Liver (tissue), 9 donors: ENCODE data around the gene RERE. TPM values are rescaled to one million over a fixed set of nuclear protein-coding genes. Genes with fewer than 3 reads are reported as not detected.

ENCODE experiments used
- DNase-seq: peaks from one replicate; pipeline ENCODE4 v3.0.0-alpha.2; 2017; ENCODE audit warnings: low spot score
- H3K27ac ChIP-seq, 2 donors: one replicate each; pipeline ENCODE4 v1.7.0; 2013; ENCODE audit warnings: inconsistent platforms in 2 of 2, low read length in 2 of 2, control low read depth in 1 of 2, low read depth in 1 of 2, mild to moderate bottlenecking in 1 of 2
- H3K27me3 ChIP-seq, 4 donors: one replicate each; pipeline versions ENCODE4 v1.6.1 to v1.7.0; 2013; ENCODE audit warnings: low read length in 3 of 4, inconsistent platforms in 1 of 4, mild to moderate bottlenecking in 1 of 4, moderate library complexity in 1 of 4; ENCODE audit not compliant: control insufficient read depth in 4 of 4, insufficient read depth in 4 of 4
- H3K36me3 ChIP-seq, 4 donors: one replicate each; pipeline versions ENCODE4 v1.6.1 to v1.7.0; 2013; ENCODE audit warnings: low read length in 3 of 4, mild to moderate bottlenecking in 3 of 4, low read depth in 1 of 4, moderate library complexity in 1 of 4; ENCODE audit not compliant: control insufficient read depth in 4 of 4, insufficient read depth in 3 of 4
- H3K4me1 ChIP-seq, 4 donors: one replicate each; pipeline versions ENCODE4 v1.6.1 to v1.7.0; 2013; ENCODE audit warnings: low read length in 3 of 4, mild to moderate bottlenecking in 3 of 4, moderate library complexity in 1 of 4; ENCODE audit not compliant: control insufficient read depth in 4 of 4, insufficient read depth in 4 of 4
- H3K4me3 ChIP-seq, 3 donors: one replicate each; pipeline versions ENCODE4 v1.6.1 to v1.7.0; 2013; ENCODE audit warnings: low read length in 3 of 3, control low read depth in 1 of 3, low read depth in 1 of 3, mild to moderate bottlenecking in 1 of 3
- H3K9ac ChIP-seq, 2 donors: one replicate each; pipeline ENCODE4 v1.7.0; 2013; ENCODE audit warnings: low read length in 2 of 2, mild to moderate bottlenecking in 2 of 2, moderate library complexity in 2 of 2, control low read depth in 1 of 2, low read depth in 1 of 2
- H3K9me3 ChIP-seq, 4 donors: one replicate each; pipeline versions ENCODE4 v1.6.1 to v1.7.0; 2013; ENCODE audit warnings: low read length in 3 of 4; ENCODE audit not compliant: control insufficient read depth in 4 of 4
- EGR1 ChIP-seq, 2 donors: IDR thresholded peaks; 2 replicates each; pipeline ENCODE4 v1.6.1; 2016 to 2018; ENCODE audit warnings: antibody characterized with exemption in 2 of 2, low read depth in 2 of 2
- FOXA1 ChIP-seq: IDR thresholded peaks from 2 replicates; pipeline ENCODE4 v1.6.1; 2016; ENCODE audit warnings: antibody characterized with exemption
- FOXA2 ChIP-seq: IDR thresholded peaks from 2 replicates; pipeline ENCODE4 v1.6.1; 2016; ENCODE audit warnings: antibody characterized with exemption
- GABPA ChIP-seq, 2 donors: IDR thresholded peaks in 1 of 2; conservative IDR thresholded peaks in 1 of 2; 2 replicates each; pipeline ENCODE4 v1.6.1; 2016; ENCODE audit warnings: antibody characterized with exemption in 2 of 2, mild to moderate bottlenecking in 1 of 2, moderate library complexity in 1 of 2
- NR2F2 ChIP-seq: IDR thresholded peaks from 2 replicates; pipeline ENCODE4 v1.6.1; 2016; ENCODE audit warnings: antibody characterized with exemption
- RAD21 ChIP-seq, 2 donors: IDR thresholded peaks; 2 replicates each; pipeline ENCODE4 v1.6.1; 2016; ENCODE audit warnings: antibody characterized with exemption in 2 of 2, mild to moderate bottlenecking in 2 of 2
- TAF1 ChIP-seq: conservative IDR thresholded peaks from 2 replicates; pipeline ENCODE4 v1.6.1; 2016; ENCODE audit warnings: antibody characterized with exemption, mild to moderate bottlenecking
- YY1 ChIP-seq: IDR thresholded peaks from 2 replicates; pipeline ENCODE4 v1.6.1; 2016; ENCODE audit warnings: antibody characterized with exemption, mild to moderate bottlenecking
- WGBS: extraction: QIAGEN DNeasy Blood & Tissue Kit; methylation state at CpG from one replicate; pipeline ENCODE4 v1.1.7; 2013; 5-methylcytosine and 5-hydroxymethylcytosine counted together
- polyA plus RNA-seq, 2 donors: library from polyadenylated mRNA; stranded (reverse) in 1 of 2; unstranded in 1 of 2; fragments of 200-250 nt in 1 of 2; fragments of >200 nt in 1 of 2; fragmentation: Nextera tagmentation in 1 of 2; extraction: Ambion mirVana in 1 of 2; gene quantifications; one replicate each; pipeline versions ENCODE4 v1.2.1 to v1.2.3, GENCODE V29; 2013 to 2015
- total RNA-seq, 2 donors: library from RNA; depleted of rRNA; stranded (reverse); fragments of >200 nt; gene quantifications; one replicate each; pipeline ENCODE4 v1.2.3, GENCODE V29; 2014
- TF ChIP-seq, protein P1 (sequence below): IDR thresholded peaks from 2 replicates; pipeline ENCODE4 v1.6.1; 2016; ENCODE audit warnings: antibody characterized with exemption
- TF ChIP-seq, protein P2 (sequence below): IDR thresholded peaks from 2 replicates; pipeline ENCODE4 v1.6.1; 2016; ENCODE audit warnings: antibody characterized with exemption
- TF ChIP-seq, protein P3 (sequence below): fragments of 150-350 bp; IDR thresholded peaks from 2 replicates; pipeline ENCODE4 v1.5.1; 2017; ENCODE audit warnings: improper control_type of control experiment, low read depth, low read length; ENCODE audit not compliant: missing input control
- donor health status: healthy.
- donor health status: healthy.
- donor health status: healthy.
- donor health status: healthy.
- donor health status: healthy.

The RERE gene
- total and polyA plus RNA-seq, 4 donors, result 9.8 to 49.1 (median 24.8) TPM

GRCh38 chr1:8390707-8391106 is 426.7 kb downstream of the RERE start:
- Histone ChIP-seq H3K27ac (no peak overlapping the region), H3K4me1 (peaks cover 0 to 10% (median 7%) of the 10 kb centered on the region in 4 donors)
- DNase-seq, result no peak

GRCh38 chr1:8389958-8390535 is 427.4 kb downstream of the RERE start:
- Histone ChIP-seq H3K27me3 (no peaks in the 10 kb centered on the region), H3K4me1 (peaks cover 0 to 13% (median 6%) of the 10 kb centered on the region in 4 donors), H3K9ac (no peak overlapping the region), H3K36me3 (peaks cover 2 to 16% (median 10%) of the 10 kb centered on the region in 4 donors), H3K27ac (no peak overlapping the region), H3K4me3 (no peak overlapping the region), H3K9me3 (no peaks in the 10 kb centered on the region)
- 92% methylated on average over 7 of the region's 7 CpGs for WGBS
- TF ChIP-seq FOXA2, result no peak
- no peak for TF ChIP-seq FOXA1
- TF ChIP-seq, protein P1, sequence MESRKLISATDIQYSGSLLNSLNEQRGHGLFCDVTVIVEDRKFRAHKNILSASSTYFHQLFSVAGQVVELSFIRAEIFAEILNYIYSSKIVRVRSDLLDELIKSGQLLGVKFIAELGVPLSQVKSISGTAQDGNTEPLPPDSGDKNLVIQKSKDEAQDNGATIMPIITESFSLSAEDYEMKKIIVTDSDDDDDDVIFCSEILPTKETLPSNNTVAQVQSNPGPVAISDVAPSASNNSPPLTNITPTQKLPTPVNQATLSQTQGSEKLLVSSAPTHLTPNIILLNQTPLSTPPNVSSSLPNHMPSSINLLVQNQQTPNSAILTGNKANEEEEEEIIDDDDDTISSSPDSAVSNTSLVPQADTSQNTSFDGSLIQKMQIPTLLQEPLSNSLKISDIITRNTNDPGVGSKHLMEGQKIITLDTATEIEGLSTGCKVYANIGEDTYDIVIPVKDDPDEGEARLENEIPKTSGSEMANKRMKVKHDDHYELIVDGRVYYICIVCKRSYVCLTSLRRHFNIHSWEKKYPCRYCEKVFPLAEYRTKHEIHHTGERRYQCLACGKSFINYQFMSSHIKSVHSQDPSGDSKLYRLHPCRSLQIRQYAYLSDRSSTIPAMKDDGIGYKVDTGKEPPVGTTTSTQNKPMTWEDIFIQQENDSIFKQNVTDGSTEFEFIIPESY, result no peak
- no peak for TF ChIP-seq YY1
- no peak for DNase-seq

More at GRCh38 chr1:8390707-8391106, 426.7 kb downstream of the RERE start:
- Histone ChIP-seq H3K36me3 (peaks cover 2 to 16% (median 10%) of the 10 kb centered on the region in 4 donors), H3K27me3 (no peaks in the 10 kb centered on the region), H3K9me3 (no peaks in the 10 kb centered on the region), H3K9ac (no peak overlapping the region), H3K4me3 (no peak overlapping the region)
- WGBS, result 88% methylated on average over 4 of the region's 4 CpGs
- TF ChIP-seq YY1 (no peak), FOXA2 (no peak), TAF1 (no peak), RAD21 (IDR thresholded peaks at IDR 0.05) (no peak), FOXA1 (no peak), GABPA (IDR thresholded peaks at IDR 0.05 in 1 of 2, conservative IDR thresholded peaks at IDR 0.05 in 1 of 2) (no peak), EGR1 (IDR thresholded peaks at IDR 0.05; ENCODE audit: low read depth in 2 of 2) (no peak), NR2F2 (no peak)
- TF ChIP-seq, protein P1, result no peak
- TF ChIP-seq, protein P2, sequence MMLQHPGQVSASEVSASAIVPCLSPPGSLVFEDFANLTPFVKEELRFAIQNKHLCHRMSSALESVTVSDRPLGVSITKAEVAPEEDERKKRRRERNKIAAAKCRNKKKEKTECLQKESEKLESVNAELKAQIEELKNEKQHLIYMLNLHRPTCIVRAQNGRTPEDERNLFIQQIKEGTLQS, result no peak
- TF ChIP-seq, protein P3, sequence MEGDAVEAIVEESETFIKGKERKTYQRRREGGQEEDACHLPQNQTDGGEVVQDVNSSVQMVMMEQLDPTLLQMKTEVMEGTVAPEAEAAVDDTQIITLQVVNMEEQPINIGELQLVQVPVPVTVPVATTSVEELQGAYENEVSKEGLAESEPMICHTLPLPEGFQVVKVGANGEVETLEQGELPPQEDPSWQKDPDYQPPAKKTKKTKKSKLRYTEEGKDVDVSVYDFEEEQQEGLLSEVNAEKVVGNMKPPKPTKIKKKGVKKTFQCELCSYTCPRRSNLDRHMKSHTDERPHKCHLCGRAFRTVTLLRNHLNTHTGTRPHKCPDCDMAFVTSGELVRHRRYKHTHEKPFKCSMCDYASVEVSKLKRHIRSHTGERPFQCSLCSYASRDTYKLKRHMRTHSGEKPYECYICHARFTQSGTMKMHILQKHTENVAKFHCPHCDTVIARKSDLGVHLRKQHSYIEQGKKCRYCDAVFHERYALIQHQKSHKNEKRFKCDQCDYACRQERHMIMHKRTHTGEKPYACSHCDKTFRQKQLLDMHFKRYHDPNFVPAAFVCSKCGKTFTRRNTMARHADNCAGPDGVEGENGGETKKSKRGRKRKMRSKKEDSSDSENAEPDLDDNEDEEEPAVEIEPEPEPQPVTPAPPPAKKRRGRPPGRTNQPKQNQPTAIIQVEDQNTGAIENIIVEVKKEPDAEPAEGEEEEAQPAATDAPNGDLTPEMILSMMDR, result no peak
